Esophagus muscularis mucosa (tissue), 4 donors: Measurements from ENCODE around the gene GPR180. TPM values are rescaled to one million over a fixed set of nuclear protein-coding genes. Genes with fewer than 3 reads are reported as not detected.

Experiments used
- DNase-seq: peaks from one replicate; pipeline ENCODE4 v3.0.0-alpha.2; 2017; ENCODE audit errors: extremely low spot score
- H3K27ac ChIP-seq, 4 donors: fragments of 200-600 bp; sonication (generic); replicated peaks in 1 of 4; 1 replicate in 3 of 4; 2 replicates in 1 of 4; pipeline ENCODE4 v1.5.1; 2016 to 2019; ENCODE audit warnings: mild to moderate bottlenecking in 1 of 4
- H3K27me3 ChIP-seq, 4 donors: fragments of 200-600 bp; sonication (generic); one replicate each; pipeline versions ENCODE4 v1.5.1 to v1.6.0; 2016 to 2019
- H3K36me3 ChIP-seq, 4 donors: fragments of 200-600 bp; sonication (generic); one replicate each; pipeline ENCODE4 v1.5.1; 2016 to 2019
- H3K4me1 ChIP-seq, 4 donors: fragments of 200-600 bp; sonication (generic); one replicate each; pipeline ENCODE4 v1.5.1; 2016 to 2019
- H3K4me3 ChIP-seq, 4 donors: fragments of 200-600 bp; sonication (generic); 1 replicate in 2 of 4; 2 replicates in 2 of 4; pipeline ENCODE4 v1.5.1; 2016 to 2019; ENCODE audit warnings: mild to moderate bottlenecking in 4 of 4, moderate library complexity in 1 of 4
- H3K9me3 ChIP-seq, 4 donors: fragments of 200-600 bp; sonication (generic); 1 replicate in 3 of 4; 2 replicates in 1 of 4; pipeline ENCODE4 v1.5.1; 2016 to 2019
- EP300 ChIP-seq: sonication (generic); formaldehyde crosslinking; IDR thresholded peaks from one replicate; pipeline ENCODE4 v1.6.1; 2017; ENCODE audit warnings: antibody characterized with exemption
- POLR2A ChIP-seq: fragments of 450-650 bp; IDR thresholded peaks from one replicate; pipeline ENCODE4 v1.6.1; 2017; ENCODE audit warnings: antibody characterized with exemption, moderate library complexity, mild to moderate bottlenecking, low read depth
- POLR2AphosphoS5 ChIP-seq, 2 donors: sonication (generic); formaldehyde crosslinking; IDR thresholded peaks; one replicate each; pipeline ENCODE4 v1.6.1; 2017; ENCODE audit warnings: antibody characterized with exemption in 2 of 2
- WGBS: methylation state at CpG from one replicate; pipeline ENCODE4 v1.1.5; 2018; 5-methylcytosine and 5-hydroxymethylcytosine counted together
- intact Hi-C: fragments of 100-400 bp; cut with DNase I; formaldehyde crosslinking; loops from one replicate; pipeline ENCODE4 v1.15.1; 2023
- total RNA-seq, 4 donors: library from RNA; depleted of rRNA; stranded (reverse); fragments of >200 nt; gene quantifications; one replicate each; pipeline versions ENCODE4 v1.1.0 to v1.2.1, GENCODE V29; 2016
- TF ChIP-seq, protein P1 (sequence below), 3 experiments: fragments of 200-600 bp in 2 of 3; fragments of 450-650 bp in 1 of 3; sonication (generic) in 2 of 3; IDR thresholded peaks; one replicate each; pipeline ENCODE4 v1.5.1; 2017 to 2019; ENCODE audit warnings: antibody characterized with exemption in 3 of 3, mild to moderate bottlenecking in 2 of 3, moderate library complexity in 1 of 3

GPR180 gene
- total RNA-seq, 4 donors from 2014 or later, result 2.7 to 4.7 (median 4.4) TPM

DNA sequence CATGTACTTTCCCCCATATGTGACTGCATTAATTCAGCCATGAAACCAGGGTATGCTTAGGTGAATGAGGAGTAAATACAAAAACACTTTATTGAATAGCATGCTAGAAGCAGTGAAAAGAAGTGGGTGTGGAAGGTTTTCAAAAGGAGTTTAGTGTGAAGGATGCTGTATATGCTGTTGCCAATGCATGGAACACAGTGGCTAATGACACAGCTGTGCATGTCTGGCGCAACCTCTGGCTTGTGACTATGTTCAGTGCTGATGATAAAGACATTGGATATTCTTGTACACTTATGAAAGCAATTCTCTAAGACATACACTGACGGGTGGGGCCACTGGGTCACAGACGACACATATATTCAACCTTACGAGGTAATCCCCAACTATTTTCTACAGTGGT, 55.5 kb downstream of the GPR180 start:
- TF ChIP-seq EP300 (no peak), POLR2AphosphoS5 (IDR thresholded peaks at IDR 0.05) (no peak), POLR2A (no peak)
- TF ChIP-seq, protein P1, sequence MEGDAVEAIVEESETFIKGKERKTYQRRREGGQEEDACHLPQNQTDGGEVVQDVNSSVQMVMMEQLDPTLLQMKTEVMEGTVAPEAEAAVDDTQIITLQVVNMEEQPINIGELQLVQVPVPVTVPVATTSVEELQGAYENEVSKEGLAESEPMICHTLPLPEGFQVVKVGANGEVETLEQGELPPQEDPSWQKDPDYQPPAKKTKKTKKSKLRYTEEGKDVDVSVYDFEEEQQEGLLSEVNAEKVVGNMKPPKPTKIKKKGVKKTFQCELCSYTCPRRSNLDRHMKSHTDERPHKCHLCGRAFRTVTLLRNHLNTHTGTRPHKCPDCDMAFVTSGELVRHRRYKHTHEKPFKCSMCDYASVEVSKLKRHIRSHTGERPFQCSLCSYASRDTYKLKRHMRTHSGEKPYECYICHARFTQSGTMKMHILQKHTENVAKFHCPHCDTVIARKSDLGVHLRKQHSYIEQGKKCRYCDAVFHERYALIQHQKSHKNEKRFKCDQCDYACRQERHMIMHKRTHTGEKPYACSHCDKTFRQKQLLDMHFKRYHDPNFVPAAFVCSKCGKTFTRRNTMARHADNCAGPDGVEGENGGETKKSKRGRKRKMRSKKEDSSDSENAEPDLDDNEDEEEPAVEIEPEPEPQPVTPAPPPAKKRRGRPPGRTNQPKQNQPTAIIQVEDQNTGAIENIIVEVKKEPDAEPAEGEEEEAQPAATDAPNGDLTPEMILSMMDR (IDR thresholded peaks at IDR 0.05), result no peak
- intact Hi-C loops, result no loop called here
- 91% methylated on average over 4 of the region's 4 CpGs for WGBS
- Histone ChIP-seq H3K27me3 (no peaks in the 10 kb centered on the region), H3K4me1 (no peaks in the 10 kb centered on the region), H3K36me3 (no peaks in the 10 kb centered on the region), H3K9me3 (peaks cover 0 to 8% (median 3%) of the 10 kb centered on the region in 4 donors), H3K4me3 (no peak overlapping the region), H3K27ac (no peak overlapping the region)
- DNase-seq, result no peak

DNA sequence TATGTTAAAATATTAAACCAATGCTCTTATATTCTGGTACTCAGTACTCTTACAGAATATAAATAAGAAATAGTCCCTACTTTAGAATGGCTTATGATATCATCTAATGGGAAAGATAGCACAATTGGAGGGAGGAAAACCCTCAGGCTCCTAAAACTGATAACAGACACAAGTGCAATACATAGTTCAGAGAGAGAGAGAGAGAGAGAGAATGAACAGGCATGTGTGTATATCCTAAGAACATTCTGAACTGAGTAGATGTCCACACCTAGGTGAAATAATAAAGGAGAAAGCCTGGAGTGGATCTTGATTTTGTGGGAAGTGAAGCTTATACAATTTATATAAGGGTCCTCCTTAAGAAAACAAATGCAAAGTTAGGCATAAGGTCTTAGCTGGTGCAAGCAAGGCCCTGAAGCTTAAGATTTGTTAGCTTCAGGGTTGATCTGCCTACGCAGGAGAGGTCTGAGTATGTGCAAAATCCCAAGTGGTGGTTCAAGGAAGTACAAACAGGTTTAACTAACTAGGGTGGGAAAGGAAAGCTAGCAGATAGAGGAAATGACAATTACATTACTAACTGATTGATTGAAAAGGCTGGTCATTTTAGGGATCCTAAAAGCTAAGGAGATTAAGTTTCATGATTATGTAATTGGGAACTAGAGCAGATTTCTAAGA, 57.4 kb downstream of the GPR180 start:
- 100% methylated on average over 1 of the region's 1 CpG for WGBS
- Histone ChIP-seq H3K27me3 (peaks cover 0 to 5% (median 0%) of the 10 kb centered on the region in 4 donors), H3K4me1 (no peaks in the 10 kb centered on the region), H3K9me3 (peaks cover 0 to 8% (median 3%) of the 10 kb centered on the region in 4 donors), H3K4me3 (no peak overlapping the region), H3K27ac (no peak overlapping the region), H3K36me3 (no peaks in the 10 kb centered on the region)
- intact Hi-C loops, result no loop called here
- TF ChIP-seq EP300 (no peak), POLR2A (no peak), POLR2AphosphoS5 (IDR thresholded peaks at IDR 0.05) (no peak)
- TF ChIP-seq, protein P1 (IDR thresholded peaks at IDR 0.05), result no peak
- no peak for DNase-seq

DNA sequence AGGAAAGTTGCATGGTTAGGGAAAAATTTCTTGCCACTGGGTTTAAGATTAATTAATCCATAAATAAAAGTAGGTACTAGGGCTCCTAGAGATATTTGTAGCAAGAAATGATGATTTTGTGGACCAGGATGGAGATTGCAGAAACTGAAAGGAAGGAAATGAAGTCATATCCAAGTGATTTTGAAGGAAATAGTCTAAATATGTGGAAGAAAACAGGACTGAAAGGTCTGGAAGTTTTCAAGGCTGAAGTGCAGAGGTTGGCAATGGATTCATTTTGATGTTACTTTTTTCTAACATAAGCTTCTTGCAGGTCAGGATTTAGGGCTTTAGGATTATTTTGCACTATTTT, 57.9 kb downstream of the GPR180 start:
- Histone ChIP-seq H3K9me3 (peaks cover 0 to 8% (median 3%) of the 10 kb centered on the region in 4 donors), H3K4me1 (no peaks in the 10 kb centered on the region), H3K27me3 (peaks cover 0 to 7% (median 0%) of the 10 kb centered on the region in 4 donors), H3K36me3 (no peaks in the 10 kb centered on the region), H3K4me3 (no peak overlapping the region), H3K27ac (no peak overlapping the region)
- DNase-seq, result no peak
- TF ChIP-seq POLR2A (no peak), EP300 (no peak), POLR2AphosphoS5 (IDR thresholded peaks at IDR 0.05) (no peak)
- TF ChIP-seq, protein P1 (IDR thresholded peaks at IDR 0.05), result no peak
- intact Hi-C loops, result no loop called here

DNA sequence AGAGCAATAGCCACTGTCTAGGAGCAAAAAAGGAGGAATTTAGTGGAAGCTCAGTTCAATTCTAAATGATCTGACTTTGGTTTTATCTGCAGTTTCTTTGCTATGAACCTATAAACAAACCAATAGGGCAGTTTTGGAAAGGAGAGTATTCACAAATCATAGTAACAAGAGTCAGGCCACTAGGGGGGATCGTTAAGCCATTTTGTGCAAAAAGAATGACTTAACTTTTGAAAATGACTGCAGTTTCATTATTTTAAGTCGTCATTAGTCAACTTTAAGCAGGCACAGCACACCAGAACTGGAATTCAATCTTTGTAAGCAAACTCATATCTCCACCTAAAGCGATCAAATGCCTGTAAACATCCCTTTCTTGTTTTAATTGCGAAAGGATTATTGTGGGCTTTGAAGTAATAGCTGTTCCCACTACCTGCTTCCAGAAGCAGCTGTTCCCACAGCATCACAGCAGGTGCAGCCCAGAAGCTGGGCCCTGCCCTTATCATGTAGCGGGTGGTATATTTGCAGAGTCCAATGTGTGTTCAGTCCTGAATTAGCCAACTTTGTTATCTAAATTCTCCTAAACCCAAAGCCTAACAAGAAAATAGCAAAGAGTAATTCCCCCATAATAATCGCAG, 59.2 kb downstream of the GPR180 start:
- Histone ChIP-seq H3K9me3 (peaks cover 0 to 5% (median 3%) of the 10 kb centered on the region in 4 donors), H3K36me3 (no peaks in the 10 kb centered on the region), H3K4me3 (no peak overlapping the region), H3K27me3 (peaks cover 0 to 17% (median 0%) of the 10 kb centered on the region in 4 donors), H3K27ac (no peak overlapping the region), H3K4me1 (no peaks in the 10 kb centered on the region)
- no peak for DNase-seq
- TF ChIP-seq, protein P1 (IDR thresholded peaks at IDR 0.05), result no peak
- TF ChIP-seq POLR2A (no peak), POLR2AphosphoS5 (IDR thresholded peaks at IDR 0.05) (no peak), EP300 (no peak)
- intact Hi-C loops, result no loop called here
- 50% methylated on average over 6 of the region's 6 CpGs for WGBS
